ENCODE measurements around the gene PSPH.

- TF ChIP-seq POLR2A (IDR thresholded peaks at IDR 0.05; ENCODE audit: extremely low read depth, insufficient read length) (no peak), CTCF (IDR thresholded peaks at IDR 0.05; ENCODE audit: low read depth, low read length) (no peak), MYC (IDR thresholded peaks at IDR 0.05; ENCODE audit: low read depth, low read length) (no peak), MAX (IDR thresholded peaks at IDR 0.05; ENCODE audit: low read depth, low read length) (no peak)
Observed at GRCh38 chr7:56009695-56010094, 41.5 kb downstream of the PSPH start.
